Testis (tissue), 2 donors: Measurements from ENCODE around the gene CEACAM16.

Experiments used
- POLR2A ChIP-seq: fragments of 450-650 bp; IDR thresholded peaks from one replicate; pipeline ENCODE4 v1.6.1; 2017; ENCODE audit warnings: antibody characterized with exemption, mild to moderate bottlenecking, moderate library complexity
- TF ChIP-seq, protein P1 (sequence below), 3 experiments: fragments of 450-650 bp in 2 of 3; fragments of 200-600 bp in 1 of 3; sonication (generic) in 1 of 3; IDR thresholded peaks; one replicate each; pipeline ENCODE4 v1.5.1; 2016 to 2019; ENCODE audit warnings: antibody characterized with exemption in 3 of 3, mild to moderate bottlenecking in 2 of 3, moderate library complexity in 1 of 3

DNA sequence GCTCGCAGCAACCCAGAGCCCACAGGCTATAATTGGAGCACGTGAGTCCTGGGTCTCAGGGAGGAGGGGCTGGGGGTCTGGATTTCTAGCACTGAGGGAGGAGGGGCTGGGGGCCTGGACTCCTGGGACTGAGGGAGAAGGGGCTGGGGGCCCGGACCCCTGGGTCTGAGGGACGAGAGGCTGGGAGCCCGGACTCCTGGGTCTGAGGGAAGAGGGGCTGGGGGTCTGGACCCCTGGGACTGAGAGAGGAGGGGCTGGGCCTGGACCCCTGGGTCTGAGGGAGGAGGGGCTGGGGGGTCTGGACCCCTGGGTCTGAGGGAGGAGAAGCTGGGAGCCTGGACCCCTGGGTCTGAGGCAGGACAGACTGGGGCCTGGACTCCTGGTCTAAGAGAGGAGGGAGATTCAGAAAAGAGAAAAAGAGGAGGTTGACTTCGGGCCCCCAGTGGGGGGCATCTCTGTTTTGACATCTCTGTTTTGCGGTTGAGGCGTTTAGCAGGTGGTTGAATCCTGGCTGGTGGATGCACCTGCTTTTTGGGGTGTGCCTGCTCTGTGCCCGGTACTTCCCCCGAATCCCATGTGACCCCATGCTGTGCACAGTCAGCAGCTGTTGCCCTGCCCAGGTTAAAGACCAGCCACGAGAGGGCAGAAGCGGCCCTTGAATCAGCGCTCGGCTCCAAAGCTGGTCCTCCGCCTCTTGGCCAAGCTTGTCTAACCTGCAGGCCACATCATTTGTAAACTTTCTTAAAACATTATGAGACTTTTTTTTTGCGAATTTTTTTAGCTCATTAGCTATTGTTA lies 44.8 kb upstream of the CEACAM16 start:
- TF ChIP-seq, protein P1, sequence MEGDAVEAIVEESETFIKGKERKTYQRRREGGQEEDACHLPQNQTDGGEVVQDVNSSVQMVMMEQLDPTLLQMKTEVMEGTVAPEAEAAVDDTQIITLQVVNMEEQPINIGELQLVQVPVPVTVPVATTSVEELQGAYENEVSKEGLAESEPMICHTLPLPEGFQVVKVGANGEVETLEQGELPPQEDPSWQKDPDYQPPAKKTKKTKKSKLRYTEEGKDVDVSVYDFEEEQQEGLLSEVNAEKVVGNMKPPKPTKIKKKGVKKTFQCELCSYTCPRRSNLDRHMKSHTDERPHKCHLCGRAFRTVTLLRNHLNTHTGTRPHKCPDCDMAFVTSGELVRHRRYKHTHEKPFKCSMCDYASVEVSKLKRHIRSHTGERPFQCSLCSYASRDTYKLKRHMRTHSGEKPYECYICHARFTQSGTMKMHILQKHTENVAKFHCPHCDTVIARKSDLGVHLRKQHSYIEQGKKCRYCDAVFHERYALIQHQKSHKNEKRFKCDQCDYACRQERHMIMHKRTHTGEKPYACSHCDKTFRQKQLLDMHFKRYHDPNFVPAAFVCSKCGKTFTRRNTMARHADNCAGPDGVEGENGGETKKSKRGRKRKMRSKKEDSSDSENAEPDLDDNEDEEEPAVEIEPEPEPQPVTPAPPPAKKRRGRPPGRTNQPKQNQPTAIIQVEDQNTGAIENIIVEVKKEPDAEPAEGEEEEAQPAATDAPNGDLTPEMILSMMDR (IDR thresholded peaks at IDR 0.05), result peak; percentile 15 to 44 (median 35)
- no peak for TF ChIP-seq POLR2A
